Cardiac fibroblast (primary cell): ENCODE results near the gene PLEKHA6.
A peak's percentile ranks its signal among the peaks of the same experiment; 100 is the strongest.

Experiments
- DNase-seq, 2 donors: peaks; one replicate each; pipeline versions ENCODE4 v3.0.0 to v3.0.0-alpha.2; 2010; ENCODE audit warnings: low read depth in 2 of 2
- H3K4me3 ChIP-seq, 2 donors: replicated peaks in 1 of 2; 1 replicate in 1 of 2; 2 replicates in 1 of 2; pipeline ENCODE4 v1.5.1; 2011; ENCODE audit warnings: low read depth in 2 of 2, low read length in 2 of 2, mild to moderate bottlenecking in 2 of 2, moderate library complexity in 1 of 2
- CTCF ChIP-seq: IDR thresholded peaks from one replicate; pipeline ENCODE4 v1.5.1; 2011; ENCODE audit warnings: low read depth, mild to moderate bottlenecking, low read length, inconsistent platforms

PLEKHA6 gene

GRCh38 chr1:204405988-204406387, 46.3 kb upstream of the PLEKHA6 start:
- H3K4me3 ChIP-seq, result peak overlapping the region in 1 of 2 donors; percentile 77
- TF ChIP-seq CTCF, result no peak
- DNase-seq, result peak in 1 of 2 donors; percentile 10

GRCh38 chr1:204404629-204405028, 44.9 kb upstream of the PLEKHA6 start:
- no peak overlapping the region for H3K4me3 ChIP-seq
- no peak for TF ChIP-seq CTCF
- DNase-seq, result no peak

GRCh38 chr1:204402391-204402790, 42.7 kb upstream of the PLEKHA6 start:
- no peak for TF ChIP-seq CTCF
- H3K4me3 ChIP-seq, result no peak overlapping the region
- no peak for DNase-seq

- no peak for DNase-seq
- no peak overlapping the region for H3K4me3 ChIP-seq
- no peak for TF ChIP-seq CTCF
These were observed 42.0 kb upstream of the PLEKHA6 start for GRCh38 chr1:204401730-204402129.

- no peak overlapping the region for H3K4me3 ChIP-seq
- DNase-seq, result no peak
- TF ChIP-seq CTCF, result no peak
These were observed 41.3 kb upstream of the PLEKHA6 start for GRCh38 chr1:204400882-204401510.

GRCh38 chr1:204398197-204399125, 38.7 kb upstream of the PLEKHA6 start:
- H3K4me3 ChIP-seq, result no peak overlapping the region
- TF ChIP-seq CTCF, result peak; percentile 86
- peak; percentile 71 for DNase-seq
